ENCODE results near the gene TIAL1.

Gene TIAL1

GRCh38 chr10:119526621-119527592 lies 69.9 kb downstream of the TIAL1 start:
- no peak for DNase-seq

- DNase-seq, result no peak
These were observed 70.6 kb downstream of the TIAL1 start for GRCh38 chr10:119526149-119526548.

DNA sequence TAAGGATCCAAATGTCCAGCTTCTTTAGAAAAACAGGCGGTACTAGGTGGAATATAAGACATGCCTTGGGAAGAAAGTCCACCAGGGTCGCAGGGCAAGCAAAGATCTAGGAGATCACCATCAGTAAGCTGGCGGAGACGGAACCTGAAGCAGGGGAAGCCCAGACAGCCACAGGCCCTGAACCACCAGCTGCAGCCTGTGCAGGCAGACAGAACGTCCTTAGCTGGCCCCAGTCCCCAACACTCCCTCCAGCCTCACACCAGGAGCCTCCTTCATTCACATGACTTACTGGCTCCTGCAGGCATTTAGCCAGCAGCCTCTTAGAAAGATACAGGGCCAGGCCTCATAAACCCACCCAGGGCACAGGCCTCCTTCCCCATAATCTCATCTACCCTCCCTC lies 71.6 kb downstream of the TIAL1 start:
- no peak for DNase-seq

DNA sequence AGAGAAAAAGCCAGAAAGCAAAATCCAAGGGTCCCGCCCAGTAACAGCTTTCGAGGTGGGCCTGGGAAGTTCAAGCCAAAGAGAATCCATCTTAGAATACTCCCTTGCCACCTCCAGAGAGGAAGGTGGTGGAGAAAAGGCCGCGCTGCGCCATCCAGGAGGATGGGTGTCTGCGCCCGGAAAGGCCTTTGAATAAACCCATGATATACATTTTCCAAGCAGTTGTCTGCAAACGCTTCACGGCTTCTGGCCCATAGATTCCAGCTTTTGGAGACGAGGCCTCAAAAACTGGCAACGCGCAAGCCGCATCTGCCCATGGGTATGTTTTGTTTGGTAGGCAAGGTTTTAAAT lies 72.1 kb downstream of the TIAL1 start:
- no peak for DNase-seq

DNA sequence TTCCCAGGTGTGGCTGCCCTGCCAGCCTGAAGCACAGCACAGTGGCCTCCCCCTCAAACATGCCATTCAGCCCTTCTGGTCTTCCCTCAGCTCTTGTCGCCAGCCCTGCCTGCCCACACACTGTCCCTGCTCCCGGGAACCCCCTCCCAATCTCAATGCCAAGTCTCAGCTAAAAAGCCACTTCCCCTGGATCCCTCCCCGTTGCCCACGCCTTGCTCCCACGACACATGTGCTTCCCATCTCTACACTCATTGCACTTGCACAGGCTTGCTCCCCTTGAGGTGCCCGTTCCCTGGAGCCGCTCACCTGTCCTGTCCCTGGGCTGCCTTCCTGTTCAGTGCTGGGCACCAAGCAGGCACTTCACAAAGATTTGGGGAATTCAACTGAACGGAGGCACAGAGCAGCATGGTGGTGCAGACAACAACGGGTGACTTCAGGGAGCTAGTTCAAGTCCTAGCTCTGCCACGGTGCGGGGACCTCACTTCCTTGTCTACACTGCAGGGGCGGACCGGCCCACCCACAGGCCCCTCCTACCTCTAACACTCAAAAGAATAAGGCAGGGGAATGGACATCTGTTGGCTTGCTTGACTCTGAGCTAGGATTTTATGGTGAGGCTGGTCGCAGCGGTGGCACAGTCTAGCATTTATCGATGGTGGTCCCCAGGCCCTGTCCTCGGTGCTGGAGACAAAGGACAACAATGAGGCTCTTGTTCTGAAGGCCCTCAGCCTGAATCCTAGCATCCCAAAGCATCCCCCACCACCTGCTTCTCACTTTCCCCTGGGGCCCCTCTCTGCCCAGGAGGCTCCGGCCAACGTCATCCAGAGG lies 72.7 kb downstream of the TIAL1 start:
- DNase-seq, result no peak

Measured in activated naive CD4-positive, alpha-beta T cell treated with anti-CD3 and anti-CD28 coated beads, Interleukin-2, amount 50 U/mL, for 16 hours (primary cell).